ENCODE data around the gene SDK1.

The SDK1 gene

GRCh38 chr7:3397324-3397723 is 96.3 kb downstream of the SDK1 start:
- in situ Hi-C loops (cut with HindIII; ENCODE audit: low sequenced_read_pairs): no loop called here

- in situ Hi-C loops (cut with HindIII; ENCODE audit: low sequenced_read_pairs): no loop called here
Measured at GRCh38 chr7:3399858-3400257, 98.8 kb downstream of the SDK1 start.

GRCh38 chr7:3404501-3404900 is 103.4 kb downstream of the SDK1 start:
- in situ Hi-C loops (cut with HindIII; ENCODE audit: low sequenced_read_pairs): no loop called here

GRCh38 chr7:3408814-3409595 is 108.0 kb downstream of the SDK1 start:
- in situ Hi-C loops (cut with HindIII; ENCODE audit: low sequenced_read_pairs): no loop called here

GRCh38 chr7:3412871-3413270 is 111.8 kb downstream of the SDK1 start:
- in situ Hi-C loops (cut with HindIII; ENCODE audit: low sequenced_read_pairs): no loop called here

GRCh38 chr7:3415861-3416312 is 114.8 kb downstream of the SDK1 start:
- in situ Hi-C loops (cut with HindIII; ENCODE audit: low sequenced_read_pairs): no loop called here

- in situ Hi-C loops (cut with HindIII; ENCODE audit: low sequenced_read_pairs): no loop called here
Measured at GRCh38 chr7:3416453-3416852, 115.4 kb downstream of the SDK1 start.

GRCh38 chr7:3425087-3425486 is 124.0 kb downstream of the SDK1 start:
- in situ Hi-C loops (cut with HindIII; ENCODE audit: low sequenced_read_pairs): loop anchor here (5.0 kb wide), 1 partner anchor 53 kb away; no protein-coding TSS in a partner anchor

- in situ Hi-C loops (cut with HindIII; ENCODE audit: low sequenced_read_pairs): loop anchor here (5.0 kb wide), 1 partner anchor 54 kb away; no protein-coding TSS in a partner anchor
Measured at GRCh38 chr7:3426064-3426463, 125.0 kb downstream of the SDK1 start.

GRCh38 chr7:3427957-3428356 is 126.9 kb downstream of the SDK1 start:
- in situ Hi-C loops (cut with HindIII; ENCODE audit: low sequenced_read_pairs): loop anchor here (5.0 kb wide), 1 partner anchor 56 kb away; no protein-coding TSS in a partner anchor

GRCh38 chr7:3429981-3430380 is 128.9 kb downstream of the SDK1 start:
- in situ Hi-C loops (cut with HindIII; ENCODE audit: low sequenced_read_pairs): loop anchor here (5.0 kb wide), 1 partner anchor 58 kb away; no protein-coding TSS in a partner anchor

GRCh38 chr7:3430588-3430987 is 129.5 kb downstream of the SDK1 start:
- in situ Hi-C loops (cut with HindIII; ENCODE audit: low sequenced_read_pairs): no loop called here

- in situ Hi-C loops (cut with HindIII; ENCODE audit: low sequenced_read_pairs): no loop called here
Measured at GRCh38 chr7:3431306-3431705, 130.3 kb downstream of the SDK1 start.

GRCh38 chr7:3432911-3433310 is 131.9 kb downstream of the SDK1 start:
- in situ Hi-C loops (cut with HindIII; ENCODE audit: low sequenced_read_pairs): no loop called here

- in situ Hi-C loops (cut with HindIII; ENCODE audit: low sequenced_read_pairs): loop anchor here (5.0 kb wide), 1 partner anchor 63 kb away; no protein-coding TSS in a partner anchor
Measured at GRCh38 chr7:3434611-3435010, 133.6 kb downstream of the SDK1 start.

GRCh38 chr7:3436112-3436511 is 135.1 kb downstream of the SDK1 start:
- in situ Hi-C loops (cut with HindIII; ENCODE audit: low sequenced_read_pairs): loop anchor here (5.0 kb wide), 1 partner anchor 61 kb away; no protein-coding TSS in a partner anchor

GRCh38 chr7:3436746-3437145 is 135.7 kb downstream of the SDK1 start:
- in situ Hi-C loops (cut with HindIII; ENCODE audit: low sequenced_read_pairs): loop anchor here (5.0 kb wide), 1 partner anchor 61 kb away; no protein-coding TSS in a partner anchor

GRCh38 chr7:3437467-3437866 is 136.4 kb downstream of the SDK1 start:
- in situ Hi-C loops (cut with HindIII; ENCODE audit: low sequenced_read_pairs): loop anchor here (5.0 kb wide), 1 partner anchor 60 kb away; no protein-coding TSS in a partner anchor

GRCh38 chr7:3438352-3438751 is 137.3 kb downstream of the SDK1 start:
- in situ Hi-C loops (cut with HindIII; ENCODE audit: low sequenced_read_pairs): loop anchor here (5.0 kb wide), 1 partner anchor 59 kb away; no protein-coding TSS in a partner anchor

GRCh38 chr7:3439333-3440030 is 138.4 kb downstream of the SDK1 start:
- in situ Hi-C loops (cut with HindIII; ENCODE audit: low sequenced_read_pairs): loop anchor here (5.0 kb wide), 1 partner anchor 58 kb away; no protein-coding TSS in a partner anchor

- in situ Hi-C loops (cut with HindIII; ENCODE audit: low sequenced_read_pairs): no loop called here
Measured at GRCh38 chr7:3440509-3440908, 139.5 kb downstream of the SDK1 start.
